Neural cell (in vitro differentiated cells): Measurements from ENCODE around the gene GAMT. TPM values are rescaled to one million over a fixed set of nuclear protein-coding genes. Genes with fewer than 3 reads are reported as not detected.
A peak's percentile ranks its signal among the peaks of the same experiment; 100 is the strongest.

Experiments
- H2AFZ ChIP-seq: fragments of 200-600, 300-800 bp; sonication (generic), shearing (Covaris generic); 2 replicates; pipeline ENCODE4 v1.6.0; 2014; ENCODE audit warnings: low read depth, mild to moderate bottlenecking, antibody characterized with exemption, low read length, moderate library complexity
- H3F3A ChIP-seq: fragments of 200-600 bp; shearing (Covaris generic); 2 replicates; pipeline ENCODE4 v1.6.1; 2016; ENCODE audit warnings: mild to moderate bottlenecking, moderate library complexity, mixed read lengths, antibody characterized with exemption, low read length; ENCODE audit not compliant: insufficient read depth, poor library complexity, severe bottlenecking
- H3K27ac ChIP-seq: fragments of 200-600, 300-800 bp; sonication (generic), shearing (Covaris generic); 2 replicates; pipeline ENCODE4 v1.5.1; 2014; ENCODE audit warnings: mild to moderate bottlenecking, low read length, moderate library complexity
- H3K27me3 ChIP-seq: fragments of 300-800, 200-600 bp; sonication (generic), shearing (Covaris generic); 2 replicates; pipeline ENCODE4 v1.6.0; 2014; ENCODE audit warnings: mild to moderate bottlenecking, low read depth, low read length, moderate library complexity; ENCODE audit not compliant: insufficient read depth
- H3K36me3 ChIP-seq: fragments of 300-800, 200-600 bp; sonication (generic), shearing (Covaris generic); 2 replicates; pipeline ENCODE4 v1.5.1; 2014; ENCODE audit warnings: mild to moderate bottlenecking, antibody characterized with exemption, low read length, moderate library complexity; ENCODE audit not compliant: insufficient read depth
- H3K4me2 ChIP-seq: fragments of 300-800, 200-600 bp; sonication (generic), shearing (Covaris generic); 2 replicates; pipeline ENCODE4 v1.6.0; 2014; ENCODE audit warnings: mild to moderate bottlenecking, low read length
- H3K4me3 ChIP-seq: fragments of 300-800, 200-600 bp; sonication (generic), shearing (Covaris generic); 2 replicates; pipeline ENCODE4 v1.5.1; 2014; ENCODE audit warnings: mild to moderate bottlenecking, low read length, moderate library complexity
- H3K79me2 ChIP-seq: fragments of 200-600 bp; shearing (Covaris generic); replicated peaks from 2 replicates; pipeline ENCODE4 v1.6.0; 2014; ENCODE audit warnings: mild to moderate bottlenecking, low read length, moderate library complexity; ENCODE audit not compliant: insufficient read depth
- H3K9ac ChIP-seq: fragments of 300-800, 200-600 bp; sonication (generic), shearing (Covaris generic); 2 replicates; pipeline ENCODE4 v1.6.1; 2016; ENCODE audit warnings: mild to moderate bottlenecking, low read length, mixed read lengths
- H3K9me2 ChIP-seq: fragments of 200-600 bp; shearing (Covaris generic); 2 replicates; pipeline ENCODE4 v1.6.1; 2016; ENCODE audit warnings: mild to moderate bottlenecking, low read length, mixed read lengths; ENCODE audit not compliant: insufficient read depth
- H3K9me3 ChIP-seq: fragments of 200-600, 300-800 bp; sonication (generic), shearing (Covaris generic); 2 replicates; pipeline ENCODE4 v1.6.1; 2016; ENCODE audit warnings: mild to moderate bottlenecking, mixed run types, low read length, moderate library complexity, mixed read lengths
- H4K20me1 ChIP-seq: fragments of 200-600 bp; shearing (Covaris generic); 2 replicates; pipeline ENCODE4 v1.6.1; 2016; ENCODE audit warnings: mild to moderate bottlenecking, mixed run types; ENCODE audit not compliant: insufficient read depth
- EP300 ChIP-seq: fragments of 450-650 bp; conservative IDR thresholded peaks from 2 replicates; pipeline ENCODE4 v1.6.1; 2014; ENCODE audit warnings: antibody characterized with exemption, mild to moderate bottlenecking, moderate library complexity; ENCODE audit not compliant: poor library complexity, severe bottlenecking
- EZH2 ChIP-seq: fragments of 200-600, 300-800 bp; shearing (Covaris generic), sonication (generic); IDR thresholded peaks from 2 replicates; pipeline ENCODE4 v1.6.1; 2014; ENCODE audit warnings: antibody characterized with exemption, low read length, borderline replicate concordance, mild to moderate bottlenecking; ENCODE audit not compliant: insufficient read depth, poor library complexity, severe bottlenecking
- MXI1 ChIP-seq: fragments of 450-650 bp; conservative IDR thresholded peaks from 2 replicates; pipeline ENCODE4 v1.6.1; 2014; ENCODE audit warnings: antibody characterized with exemption, mild to moderate bottlenecking; ENCODE audit not compliant: poor library complexity, severe bottlenecking
- POLR2AphosphoS5 ChIP-seq: IDR thresholded peaks from 2 replicates; pipeline ENCODE4 v1.6.1; 2012
- RAD21 ChIP-seq: fragments of 450-650 bp; conservative IDR thresholded peaks from 2 replicates; pipeline ENCODE4 v1.6.1; 2014; ENCODE audit warnings: antibody characterized with exemption, mild to moderate bottlenecking, moderate library complexity
- REST ChIP-seq: IDR thresholded peaks from 2 replicates; pipeline ENCODE4 v1.6.1; 2012; ENCODE audit warnings: borderline replicate concordance
- SMC3 ChIP-seq: fragments of 450-650 bp; conservative IDR thresholded peaks from 2 replicates; pipeline ENCODE4 v1.6.1; 2014; ENCODE audit warnings: antibody characterized with exemption, mild to moderate bottlenecking, moderate library complexity; ENCODE audit not compliant: poor library complexity
- TAF1 ChIP-seq: IDR thresholded peaks from 2 replicates; pipeline ENCODE4 v1.6.1; 2012; ENCODE audit warnings: low read depth
- polyA plus RNA-seq: library from polyadenylated mRNA; depleted of rRNA; stranded (reverse); fragments of >200 nt; gene quantifications from 2 replicates; pipeline ENCODE4 v1.2.3, GENCODE V29; 2014
- TF ChIP-seq, protein P1 (sequence below): fragments of 450-650 bp; IDR thresholded peaks from 2 replicates; pipeline ENCODE4 v1.5.1; 2014; ENCODE audit warnings: antibody characterized with exemption, mild to moderate bottlenecking, moderate library complexity; ENCODE audit not compliant: poor library complexity, severe bottlenecking

The GAMT gene
- polyA plus RNA-seq, 1 donor from 2014 or later = 32.5 TPM

- Histone ChIP-seq H4K20me1 (no peaks in the 10 kb centered on the region), H3K36me3 (no peaks in the 10 kb centered on the region), H3K4me2 (no peak overlapping the region), H3K27ac (no peak overlapping the region), H3K27me3 (no peaks in the 10 kb centered on the region), H3K9me3 (no peaks in the 10 kb centered on the region), H3K4me3 (no peak overlapping the region), H2AFZ (no peak overlapping the region), H3F3A (no peaks in the 10 kb centered on the region), H3K9ac (no peak overlapping the region), H3K9me2 (no peaks in the 10 kb centered on the region), H3K79me2 (peaks cover 6% of the 10 kb centered on the region)
- TF ChIP-seq TAF1 = no peak
- TF ChIP-seq, protein P1, sequence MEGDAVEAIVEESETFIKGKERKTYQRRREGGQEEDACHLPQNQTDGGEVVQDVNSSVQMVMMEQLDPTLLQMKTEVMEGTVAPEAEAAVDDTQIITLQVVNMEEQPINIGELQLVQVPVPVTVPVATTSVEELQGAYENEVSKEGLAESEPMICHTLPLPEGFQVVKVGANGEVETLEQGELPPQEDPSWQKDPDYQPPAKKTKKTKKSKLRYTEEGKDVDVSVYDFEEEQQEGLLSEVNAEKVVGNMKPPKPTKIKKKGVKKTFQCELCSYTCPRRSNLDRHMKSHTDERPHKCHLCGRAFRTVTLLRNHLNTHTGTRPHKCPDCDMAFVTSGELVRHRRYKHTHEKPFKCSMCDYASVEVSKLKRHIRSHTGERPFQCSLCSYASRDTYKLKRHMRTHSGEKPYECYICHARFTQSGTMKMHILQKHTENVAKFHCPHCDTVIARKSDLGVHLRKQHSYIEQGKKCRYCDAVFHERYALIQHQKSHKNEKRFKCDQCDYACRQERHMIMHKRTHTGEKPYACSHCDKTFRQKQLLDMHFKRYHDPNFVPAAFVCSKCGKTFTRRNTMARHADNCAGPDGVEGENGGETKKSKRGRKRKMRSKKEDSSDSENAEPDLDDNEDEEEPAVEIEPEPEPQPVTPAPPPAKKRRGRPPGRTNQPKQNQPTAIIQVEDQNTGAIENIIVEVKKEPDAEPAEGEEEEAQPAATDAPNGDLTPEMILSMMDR = no peak
- no peak for TF ChIP-seq EZH2
- no peak for TF ChIP-seq SMC3
- no peak for TF ChIP-seq EP300
- TF ChIP-seq RAD21 = no peak
- no peak for TF ChIP-seq REST
- no peak for TF ChIP-seq MXI1
- TF ChIP-seq POLR2AphosphoS5 = no peak
These were observed 35.7 kb downstream of the GAMT start for GRCh38 chr19:1365319-1366269.

DNA sequence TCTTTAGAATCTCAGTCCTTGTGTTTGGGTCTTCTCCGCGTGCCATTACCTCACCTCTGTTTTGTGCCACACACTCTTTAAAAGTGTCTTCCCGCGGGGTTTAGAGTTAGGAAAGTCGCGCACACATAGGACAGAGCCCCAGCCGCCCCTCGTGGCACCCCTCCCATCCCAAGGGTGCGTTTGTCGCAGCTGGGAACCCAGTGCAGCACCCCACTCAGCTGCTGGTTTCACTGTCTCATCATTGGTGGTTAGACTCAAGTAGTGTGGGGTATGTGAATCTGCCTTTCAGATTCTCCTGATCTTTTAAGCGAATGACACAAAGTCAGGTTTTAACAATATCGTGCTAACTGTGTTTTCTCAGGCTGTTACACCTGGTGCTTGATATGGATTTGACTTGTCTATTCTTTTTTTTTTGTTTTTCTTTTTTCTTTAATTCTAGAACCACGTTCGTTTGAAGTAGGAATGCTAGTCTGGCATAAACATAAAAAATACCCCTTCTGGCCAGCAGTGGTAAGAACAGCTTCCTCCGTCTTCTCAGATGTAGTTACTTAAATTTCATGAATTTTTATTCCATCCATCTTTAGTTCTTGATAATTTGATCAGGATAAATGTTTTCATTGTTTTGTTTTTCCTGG is 37.2 kb downstream of the GAMT start:
- H3K4me2 ChIP-seq = no peak overlapping the region
- H3K36me3 ChIP-seq = no peaks in the 10 kb centered on the region
- H3K27ac ChIP-seq = no peak overlapping the region
- H4K20me1 ChIP-seq = no peaks in the 10 kb centered on the region
- no peak overlapping the region for H2AFZ ChIP-seq
- TF ChIP-seq EP300 (no peak), RAD21 (no peak)
- TF ChIP-seq, protein P1 = peak; percentile 37
- no peaks in the 10 kb centered on the region for H3K27me3 ChIP-seq
- H3F3A ChIP-seq = no peaks in the 10 kb centered on the region
- H3K9me3 ChIP-seq = no peaks in the 10 kb centered on the region
- H3K9ac ChIP-seq = no peak overlapping the region
- no peak overlapping the region for H3K4me3 ChIP-seq
- no peaks in the 10 kb centered on the region for H3K9me2 ChIP-seq
- peaks cover 6% of the 10 kb centered on the region for H3K79me2 ChIP-seq
